Astrocyte (in vitro differentiated cells and primary cell): ENCODE data around the gene NDUFV3. TPM values are rescaled to one million over a fixed set of nuclear protein-coding genes. Genes with fewer than 3 reads are reported as not detected.

ENCODE experiments used
- DNase-seq: peaks from one replicate; pipeline ENCODE4 v3.0.0-alpha.2; 2010; ENCODE audit warnings: low read depth
- FAIRE-seq: peaks from 2 replicates; lab custom pipeline; 2011; peaks lifted over from hg19 to GRCh38; lab: Jason Lieb, UNC
- H2AFZ ChIP-seq: 2 replicates; pipeline ENCODE4 v1.6.0; 2012; ENCODE audit warnings: low read depth, low read length, inconsistent platforms
- H3K27ac ChIP-seq: 2 replicates; pipeline ENCODE4 v1.5.1; 2011; ENCODE audit warnings: low read depth, low read length, inconsistent platforms
- H3K27me3 ChIP-seq: 2 replicates; pipeline ENCODE4 v1.6.0; 2011; ENCODE audit warnings: low read length, inconsistent platforms; ENCODE audit not compliant: insufficient read depth
- H3K36me3 ChIP-seq: 2 replicates; pipeline ENCODE4 v1.5.1; 2011; ENCODE audit warnings: low read length, inconsistent platforms; ENCODE audit not compliant: insufficient read depth
- H3K4me1 ChIP-seq: 2 replicates; pipeline ENCODE4 v1.5.1; 2011; ENCODE audit warnings: low read length, inconsistent platforms; ENCODE audit not compliant: insufficient read depth
- H3K4me2 ChIP-seq: 2 replicates; pipeline ENCODE4 v1.6.0; 2012; ENCODE audit warnings: low read length, inconsistent platforms
- H3K4me3 ChIP-seq: 2 replicates; pipeline ENCODE4 v1.5.1; 2011; ENCODE audit warnings: low read depth, mild to moderate bottlenecking, low read length, inconsistent platforms; ENCODE audit not compliant: insufficient read depth
- H3K79me2 ChIP-seq: 2 replicates; pipeline ENCODE4 v1.6.0; 2012; ENCODE audit warnings: mild to moderate bottlenecking, low read length, inconsistent platforms; ENCODE audit not compliant: insufficient read depth
- H3K9ac ChIP-seq: 2 replicates; pipeline ENCODE4 v1.6.0; 2012; ENCODE audit warnings: mild to moderate bottlenecking, low read length, inconsistent platforms
- H3K9me3 ChIP-seq: 2 replicates; pipeline ENCODE4 v1.5.1; 2012; ENCODE audit warnings: low read depth, mild to moderate bottlenecking, low read length, inconsistent platforms; ENCODE audit not compliant: insufficient read depth
- H4K20me1 ChIP-seq: 2 replicates; pipeline ENCODE4 v1.6.0; 2012; ENCODE audit warnings: low read length, inconsistent platforms; ENCODE audit not compliant: insufficient read depth
- H3K27ac Mint-ChIP-seq: one replicate; pipeline ENCODE4 v1.8.0; 2021; ENCODE audit warnings: mild to moderate bottlenecking, mixed read lengths; ENCODE audit not compliant: unreplicated experiment
- H3K27me3 Mint-ChIP-seq: one replicate; pipeline ENCODE4 v1.8.0; 2021; ENCODE audit warnings: low read depth, mixed read lengths; ENCODE audit not compliant: unreplicated experiment
- H3K36me3 Mint-ChIP-seq: one replicate; pipeline ENCODE4 v1.8.0; 2021; ENCODE audit warnings: low read depth, mixed read lengths; ENCODE audit not compliant: unreplicated experiment
- H3K4me1 Mint-ChIP-seq: one replicate; pipeline ENCODE4 v1.8.0; 2021; ENCODE audit warnings: low read depth, mixed read lengths; ENCODE audit not compliant: unreplicated experiment
- H3K4me3 Mint-ChIP-seq: one replicate; pipeline ENCODE4 v1.8.0; 2021; ENCODE audit warnings: mild to moderate bottlenecking, moderate library complexity, mixed read lengths; ENCODE audit not compliant: unreplicated experiment
- H3K9me3 Mint-ChIP-seq: one replicate; pipeline ENCODE4 v1.8.0; 2021; ENCODE audit warnings: mild to moderate bottlenecking, mixed read lengths; ENCODE audit not compliant: unreplicated experiment
- CTCF ChIP-seq: IDR thresholded peaks from 2 replicates; pipeline ENCODE4 v1.5.1; 2011; ENCODE audit warnings: low read depth, mild to moderate bottlenecking, inconsistent platforms, low read length, moderate library complexity; ENCODE audit not compliant: insufficient read depth
- EZH2 ChIP-seq: IDR thresholded peaks from 2 replicates; pipeline ENCODE4 v1.6.1; 2012; ENCODE audit warnings: mild to moderate bottlenecking, low read length, inconsistent platforms; ENCODE audit not compliant: insufficient read depth
- total RNA-seq: library from RNA; stranded (reverse); gene quantifications from 2 replicates; pipeline ENCODE4 v1.2.1, GENCODE V29; 2021

NDUFV3 gene
- total RNA-seq, 1 donor from 2014 or later, result 42.5 TPM

GRCh38 chr21:42854246-42855010 lies 38.7 kb upstream of the NDUFV3 start:
- Mint-ChIP-seq H3K36me3 (peaks cover 15% of the 10 kb centered on the region), H3K4me3 (no peak overlapping the region), H3K9me3 (no peaks in the 10 kb centered on the region), H3K27me3 (no peaks in the 10 kb centered on the region), H3K4me1 (no peaks in the 10 kb centered on the region), H3K27ac (no peak overlapping the region)
- Histone ChIP-seq H3K9me3 (no peaks in the 10 kb centered on the region), H2AFZ (no peak overlapping the region), H4K20me1 (peaks cover 52% of the 10 kb centered on the region), H3K79me2 (peaks cover 33% of the 10 kb centered on the region), H3K4me2 (no peak overlapping the region), H3K4me1 (no peaks in the 10 kb centered on the region), H3K27ac (no peak overlapping the region), H3K27me3 (no peaks in the 10 kb centered on the region), H3K36me3 (peaks cover 30% of the 10 kb centered on the region), H3K4me3 (no peak overlapping the region), H3K9ac (no peak overlapping the region)
- DNase-seq (no peak), FAIRE-seq (no peak)
- TF ChIP-seq EZH2 (no peak), CTCF (no peak)

- H3K36me3 ChIP-seq, result peaks cover 32% of the 10 kb centered on the region
- H2AFZ ChIP-seq, result no peak overlapping the region
- H3K4me3 ChIP-seq, result no peak overlapping the region
- Mint-ChIP-seq H3K27ac (no peak overlapping the region), H3K4me3 (no peak overlapping the region), H3K27me3 (no peaks in the 10 kb centered on the region), H3K9me3 (no peaks in the 10 kb centered on the region), H3K36me3 (peaks cover 15% of the 10 kb centered on the region), H3K4me1 (no peaks in the 10 kb centered on the region)
- peaks cover 56% of the 10 kb centered on the region for H4K20me1 ChIP-seq
- H3K9ac ChIP-seq, result no peak overlapping the region
- no peak overlapping the region for H3K4me2 ChIP-seq
- no peak overlapping the region for H3K27ac ChIP-seq
- DNase-seq (no peak), FAIRE-seq (no peak)
- H3K4me1 ChIP-seq, result no peaks in the 10 kb centered on the region
- no peaks in the 10 kb centered on the region for H3K9me3 ChIP-seq
- H3K79me2 ChIP-seq, result peaks cover 38% of the 10 kb centered on the region
- TF ChIP-seq CTCF (no peak), EZH2 (no peak)
- no peaks in the 10 kb centered on the region for H3K27me3 ChIP-seq
Measured at GRCh38 chr21:42855171-42855936, 37.8 kb upstream of the NDUFV3 start.
